Activated T-cell treated with anti-CD3 and anti-CD28 coated beads, Interleukin-2, amount 50 U/mL, for 1 hour (primary cell): Measurements from ENCODE around the gene HNRNPH3.
"Not testable (repeated sequence)": the region's sequence is repeated elsewhere in the genome, so short reads cannot be mapped to it uniquely, and the experiment has no call there.

Experiments used
- DNase-seq: peaks from one replicate; pipeline ENCODE4 v3.0.0-alpha.2; 2020

HNRNPH3 gene, protein sequence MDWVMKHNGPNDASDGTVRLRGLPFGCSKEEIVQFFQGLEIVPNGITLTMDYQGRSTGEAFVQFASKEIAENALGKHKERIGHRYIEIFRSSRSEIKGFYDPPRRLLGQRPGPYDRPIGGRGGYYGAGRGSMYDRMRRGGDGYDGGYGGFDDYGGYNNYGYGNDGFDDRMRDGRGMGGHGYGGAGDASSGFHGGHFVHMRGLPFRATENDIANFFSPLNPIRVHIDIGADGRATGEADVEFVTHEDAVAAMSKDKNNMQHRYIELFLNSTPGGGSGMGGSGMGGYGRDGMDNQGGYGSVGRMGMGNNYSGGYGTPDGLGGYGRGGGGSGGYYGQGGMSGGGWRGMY

DNA sequence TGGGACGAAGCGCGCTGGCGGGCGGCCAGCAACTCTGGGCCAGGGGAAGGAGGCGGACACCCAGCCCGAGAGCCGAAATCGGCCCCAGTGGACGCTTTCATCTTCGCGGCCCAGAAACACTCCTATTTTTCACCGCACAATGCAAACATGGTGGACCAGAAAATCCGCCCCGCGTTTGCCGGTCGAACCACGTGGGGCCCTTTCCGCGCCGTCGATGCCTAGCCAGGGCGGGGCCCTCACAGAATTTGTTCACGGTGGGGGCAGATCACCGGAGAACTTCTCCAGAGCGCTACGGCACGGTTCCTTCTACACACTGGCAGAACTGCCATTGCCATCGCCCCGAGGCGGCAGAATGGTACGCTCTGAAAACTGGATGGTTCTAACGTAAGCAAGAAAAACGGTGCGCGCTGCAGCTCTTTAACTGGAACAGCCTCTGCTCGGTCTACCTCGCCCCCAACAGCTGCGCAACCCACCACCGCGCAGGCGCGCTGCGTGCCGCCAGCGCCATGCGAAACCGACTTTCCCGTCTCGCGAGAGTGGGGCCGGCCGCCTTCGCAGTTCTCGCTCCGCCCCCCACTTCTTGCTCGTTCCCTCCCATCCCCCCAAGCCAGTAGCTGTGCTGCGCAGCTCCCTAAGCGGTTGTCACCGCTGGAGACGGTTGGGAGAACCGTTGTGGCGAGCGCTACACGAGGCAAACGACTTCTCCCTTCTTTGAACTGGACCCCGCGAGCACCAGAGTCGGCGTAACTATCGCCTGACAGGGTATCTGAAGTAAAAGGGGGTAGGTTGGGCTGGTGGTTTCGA, at the start of gene HNRNPH3:
HNRNPH3 (plus strand) TSS at position 610 of the 804 bp plus-strand sequence. CDS start 5,158 bp downstream, outside the sequence.
- DNase-seq: peak; percentile 98

DNA sequence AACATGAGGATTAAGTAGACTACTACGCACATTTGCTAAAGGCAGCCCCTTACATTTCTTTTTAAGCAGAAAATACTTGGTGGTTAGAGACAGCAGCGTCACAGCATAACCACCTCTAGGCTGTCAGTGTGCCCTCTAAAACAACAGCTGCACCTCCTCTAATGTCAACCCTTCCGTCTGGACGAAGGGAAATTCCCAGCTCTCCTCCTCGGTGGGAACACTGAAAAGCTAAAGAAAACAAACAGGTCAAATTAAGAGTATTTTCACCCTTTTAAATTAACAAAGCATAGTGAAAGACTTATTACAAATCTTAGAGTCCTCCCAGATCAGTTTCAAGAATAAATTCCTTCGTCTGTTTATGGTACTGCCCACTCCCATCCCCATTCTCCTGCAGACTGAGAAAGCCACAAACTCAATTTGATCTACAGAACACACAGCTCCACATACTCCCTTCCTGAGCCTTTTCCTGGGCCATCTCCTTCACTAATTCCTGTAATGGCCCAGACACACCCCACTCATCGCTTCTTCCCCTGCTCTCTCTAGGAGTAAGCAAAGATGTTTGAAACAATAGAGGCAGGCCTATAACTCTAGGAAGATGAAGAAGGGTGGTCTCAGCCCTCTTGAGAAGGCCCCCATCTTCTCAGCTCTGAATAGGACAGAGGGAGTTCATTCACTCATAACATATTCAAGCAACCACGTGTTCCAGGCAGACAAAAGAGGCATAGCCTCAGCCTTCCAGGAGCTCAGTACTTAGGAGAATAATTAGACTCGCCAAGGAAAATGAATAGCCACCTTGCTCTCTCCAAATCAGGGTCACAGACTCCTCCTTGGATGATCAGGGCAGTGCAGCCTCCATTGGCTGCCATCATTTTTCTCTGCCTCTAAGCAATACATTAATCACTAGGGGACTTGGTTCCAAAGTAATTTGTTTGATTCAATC, 47.5 kb upstream of the HNRNPH3 start:
- no peak for DNase-seq

DNA sequence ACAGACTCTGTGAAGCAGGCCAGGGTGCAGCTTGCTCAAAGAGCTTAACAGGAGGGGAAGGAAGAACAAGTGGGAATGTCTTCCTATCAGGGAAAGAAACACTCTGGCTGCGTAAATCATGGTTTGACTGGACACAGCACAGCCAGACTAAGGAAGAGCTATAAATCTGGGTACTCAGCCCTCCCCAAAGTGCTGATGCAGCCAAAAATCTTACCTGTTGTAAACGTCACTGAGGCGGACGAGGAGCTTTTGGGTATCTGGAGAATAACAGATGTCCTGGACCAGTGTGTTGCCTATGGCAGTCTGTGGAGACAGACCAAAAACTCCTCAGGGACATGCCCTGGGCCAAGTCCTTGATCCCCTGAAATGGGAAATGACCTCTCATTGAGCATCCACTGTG, 43.1 kb upstream of the HNRNPH3 start:
- no peak for DNase-seq

DNA sequence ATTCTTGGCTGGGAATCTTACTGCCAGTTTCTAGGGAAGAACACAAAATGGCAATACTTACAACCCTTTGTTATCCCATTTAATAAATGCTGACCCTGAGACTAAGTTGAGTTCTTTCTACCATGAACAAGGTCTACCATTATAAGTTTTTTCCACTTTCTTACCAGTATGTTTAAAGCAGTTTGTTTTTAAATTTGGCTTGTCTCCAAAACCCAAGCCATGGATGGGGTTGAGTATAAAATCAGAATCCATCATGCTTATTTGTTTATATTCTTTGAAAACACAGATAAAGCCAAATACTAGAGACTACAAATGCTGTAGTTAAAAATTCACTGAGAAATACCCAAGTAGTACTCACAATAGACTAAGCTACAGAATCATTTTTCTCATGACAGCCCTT, 41.1 kb upstream of the HNRNPH3 start:
- DNase-seq: no peak

DNA sequence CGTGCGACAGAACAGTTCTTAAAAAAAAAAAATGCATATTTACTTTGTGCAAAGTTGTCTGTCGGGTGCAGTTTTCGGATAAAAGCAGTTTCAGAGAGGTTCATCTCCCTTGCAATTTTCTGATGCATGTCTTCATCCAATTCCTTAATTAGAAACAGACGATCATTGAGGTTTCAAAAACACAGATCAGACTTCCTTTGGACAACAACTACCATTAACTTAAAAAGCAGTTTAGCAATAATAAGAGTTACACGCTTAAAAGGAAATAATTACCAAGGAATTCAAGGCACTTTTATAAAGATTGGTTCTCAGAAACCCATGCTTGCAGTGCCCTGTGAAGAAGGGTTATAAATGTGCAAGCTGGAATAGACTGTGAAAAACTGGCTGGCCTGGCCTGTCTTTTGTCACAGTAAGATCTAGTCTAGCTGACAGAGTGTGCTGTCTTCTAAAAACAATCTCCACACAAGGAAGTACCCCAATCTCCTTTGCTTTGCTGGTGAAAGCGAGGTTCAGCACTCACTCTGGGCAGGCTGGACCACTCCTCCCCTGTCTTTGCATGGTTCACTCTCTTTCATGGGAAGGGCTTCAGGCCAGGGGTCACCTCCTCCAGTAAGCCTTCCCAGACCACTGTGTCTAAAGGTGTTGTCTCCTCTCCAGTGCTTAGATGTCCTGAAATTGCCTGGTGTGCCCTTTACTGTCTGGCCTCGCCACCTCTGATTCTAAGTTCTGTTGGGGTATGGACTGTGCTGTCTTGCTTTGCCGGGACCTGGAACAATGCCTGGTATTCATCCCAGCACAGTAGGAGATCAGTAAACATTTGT, 34.8 kb upstream of the HNRNPH3 start:
- no peak for DNase-seq

DNA sequence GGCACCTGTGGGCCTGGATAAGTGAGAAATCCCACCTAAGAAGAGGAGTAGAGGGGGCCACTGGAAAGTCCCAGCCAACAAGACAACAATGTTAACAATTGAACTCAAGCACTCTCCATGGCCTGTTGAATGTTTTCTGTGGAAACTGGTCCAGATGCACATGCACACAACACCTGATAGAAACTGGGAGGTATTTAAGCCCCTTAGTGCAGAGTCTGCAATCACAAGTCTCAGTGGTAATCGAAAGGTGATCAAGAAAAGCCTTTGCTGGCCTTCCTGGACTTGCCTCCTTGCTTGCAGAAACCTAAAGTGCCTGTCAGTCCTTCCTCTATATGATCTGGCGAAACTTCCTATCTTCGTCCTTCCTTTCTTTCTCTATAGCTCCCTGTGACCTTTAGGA, 30.6 kb upstream of the HNRNPH3 start:
- DNase-seq: no peak

DNA sequence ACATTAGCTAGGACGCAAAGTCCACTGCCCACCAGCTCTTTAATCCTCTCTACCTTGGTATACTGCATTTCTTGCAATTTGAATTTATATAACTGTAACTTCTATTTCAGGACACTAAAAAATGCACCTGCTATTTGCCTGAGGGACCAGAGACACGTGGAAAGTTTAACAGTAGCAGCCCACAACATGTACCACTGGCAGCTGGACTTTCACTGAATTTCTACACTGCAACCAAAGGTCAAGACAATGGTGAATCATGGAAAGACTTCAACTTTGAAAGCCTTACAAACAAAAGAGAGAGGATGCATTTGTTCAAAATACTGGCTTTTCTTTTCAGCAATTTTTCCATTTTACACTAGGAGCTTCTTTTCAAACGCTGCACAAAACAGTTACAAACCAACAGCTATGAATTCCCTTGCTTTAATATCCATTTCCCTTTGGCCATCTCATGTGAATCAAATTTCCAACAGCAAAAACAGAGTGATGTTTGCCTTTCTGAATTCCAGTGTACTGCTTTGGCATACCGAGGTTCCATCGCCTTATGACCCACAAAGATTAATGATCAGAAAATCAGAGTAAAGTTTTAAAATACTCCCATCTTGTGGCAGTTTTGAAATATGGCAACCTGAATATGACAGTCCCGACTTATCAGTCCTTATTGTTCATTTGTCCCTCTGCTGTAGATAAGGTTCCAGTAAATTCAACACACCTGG, 29.9 kb upstream of the HNRNPH3 start:
- DNase-seq: no peak

DNA sequence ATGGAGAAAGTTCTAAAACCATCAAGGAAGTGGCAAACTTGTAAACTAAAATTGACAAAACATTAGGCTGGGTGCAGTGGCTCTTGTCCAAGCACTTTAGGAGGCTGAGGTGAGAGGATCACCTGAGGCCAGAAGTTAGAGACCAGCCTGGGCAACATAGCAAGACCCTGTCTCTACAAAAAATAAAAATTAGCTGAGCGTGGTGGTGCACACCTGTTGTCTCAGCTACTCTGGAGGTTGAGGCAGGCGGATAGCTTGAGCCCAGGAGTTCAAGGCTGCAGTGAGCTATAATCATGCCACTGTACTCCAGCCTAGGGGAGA, 29.4 kb upstream of the HNRNPH3 start:
- no peak for DNase-seq

DNA sequence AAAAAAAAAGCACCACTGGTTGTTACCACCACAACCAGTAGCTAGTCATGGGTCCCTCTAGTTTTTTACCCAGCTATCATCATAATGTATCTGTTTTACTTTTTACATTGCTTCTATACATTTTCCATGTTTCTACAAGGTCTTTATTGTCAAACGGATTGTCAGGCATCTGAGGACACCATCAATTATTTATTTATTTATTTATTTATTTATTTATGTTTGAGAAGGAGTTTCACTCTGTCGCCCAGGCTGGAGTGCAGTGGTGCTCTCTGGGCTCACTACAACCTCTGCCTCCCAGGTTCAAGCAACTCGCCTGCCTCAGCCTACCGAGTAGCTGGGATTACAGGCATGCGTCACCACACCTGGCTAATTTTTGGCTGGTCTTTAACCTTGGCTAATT, 29.0 kb upstream of the HNRNPH3 start:
- DNase-seq: no peak

DNA sequence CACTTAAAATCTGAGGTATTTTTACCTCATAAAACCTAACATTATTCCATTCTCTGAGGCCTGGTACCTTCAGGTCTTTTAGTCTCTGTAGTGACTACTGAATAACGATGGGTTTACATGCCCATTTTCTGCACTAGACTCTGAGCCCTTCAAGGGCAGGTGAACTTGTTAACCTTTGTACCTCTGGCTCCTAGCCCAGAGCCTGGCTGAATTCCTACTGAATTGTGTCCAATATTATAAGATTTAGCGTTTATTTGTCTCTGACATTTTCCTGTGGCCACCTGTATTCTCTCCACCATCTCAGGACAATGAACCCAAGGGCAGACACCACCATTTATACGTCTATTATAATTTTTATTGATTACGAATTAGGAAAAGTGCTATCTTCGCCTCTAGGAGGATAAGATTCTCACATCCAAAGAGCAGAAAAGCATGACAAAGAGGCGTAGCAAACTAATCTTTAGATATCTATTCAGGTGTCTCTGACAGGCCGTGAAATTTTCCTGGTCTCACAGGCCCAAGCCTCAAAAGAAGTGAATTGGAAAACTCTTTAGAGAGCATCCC, 27.9 kb upstream of the HNRNPH3 start:
- no peak for DNase-seq

DNA sequence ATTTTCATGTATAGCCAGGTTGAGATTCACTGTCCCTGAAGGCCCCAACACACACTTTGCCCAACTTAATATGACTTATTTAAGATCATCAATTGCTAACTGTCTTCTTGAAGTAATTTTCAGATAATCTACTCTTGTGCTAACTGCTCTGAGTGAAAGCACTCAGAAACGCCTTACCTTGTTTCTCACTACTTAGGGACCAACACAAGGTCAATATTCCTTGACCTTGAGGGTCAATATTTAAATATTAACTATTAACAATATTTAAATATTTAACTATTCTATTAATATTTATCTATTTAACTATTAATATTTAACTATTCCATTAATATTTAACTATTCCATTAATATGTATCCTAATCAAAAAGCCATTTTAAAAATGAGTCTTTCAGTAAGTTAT, 26.0 kb upstream of the HNRNPH3 start:
- no peak for DNase-seq

DNA sequence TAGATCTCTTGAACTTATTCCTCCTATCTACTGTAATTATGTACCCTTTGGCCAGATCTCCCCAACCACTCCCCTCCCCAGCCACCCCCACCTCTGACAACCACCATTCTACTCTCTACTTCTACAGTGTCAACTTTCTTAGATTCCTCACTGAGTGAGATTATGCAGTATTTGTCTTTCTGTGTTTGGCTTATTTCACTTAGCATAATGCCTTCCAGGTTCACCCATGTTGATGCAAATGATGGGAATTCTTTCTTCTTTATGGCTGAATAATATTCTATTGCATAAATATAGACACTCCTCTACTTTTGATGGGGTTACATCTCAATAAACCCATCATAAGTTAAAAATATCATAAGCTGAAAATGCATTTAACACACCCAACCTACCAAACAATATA, 21.3 kb upstream of the HNRNPH3 start:
- DNase-seq: no peak

DNA sequence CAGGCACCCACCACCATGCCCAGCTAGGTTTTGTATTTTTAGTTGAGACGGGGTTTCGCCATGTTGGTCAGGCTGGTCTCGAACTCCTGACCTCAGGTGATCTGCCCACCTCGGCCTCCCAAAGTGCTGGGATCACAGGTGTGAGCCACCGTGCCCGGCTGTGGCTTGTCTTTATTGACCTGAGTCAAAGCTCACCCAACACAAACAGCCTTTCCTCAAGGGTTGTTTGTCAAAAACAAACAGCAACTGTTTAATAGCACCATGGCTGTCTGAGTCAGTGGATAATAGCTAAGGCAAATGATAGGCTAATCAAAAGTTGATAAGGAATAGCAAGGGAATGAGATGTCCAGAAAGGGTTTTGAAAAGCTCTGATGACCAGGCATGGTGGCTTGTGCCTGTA, 16.9 kb upstream of the HNRNPH3 start:
- not testable (repeated sequence) for DNase-seq

DNA sequence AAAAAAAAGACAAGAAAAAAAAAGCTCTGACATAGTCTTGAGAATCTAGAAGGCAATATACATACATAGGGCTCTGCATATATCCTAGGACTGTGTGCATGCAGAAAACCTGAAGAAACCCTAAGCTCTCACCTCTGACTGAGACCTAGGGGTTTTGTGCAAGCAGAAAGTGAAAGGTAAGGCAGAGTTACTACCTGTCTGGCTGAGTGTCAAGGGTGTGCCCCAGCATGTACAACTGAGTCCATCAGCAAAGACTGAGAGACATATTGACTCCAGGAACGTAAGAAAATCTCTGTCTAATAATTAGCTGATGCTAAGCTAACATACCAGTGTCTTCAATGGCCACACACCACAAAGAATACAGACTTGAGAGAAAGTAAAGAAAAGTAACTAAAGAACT, 16.3 kb upstream of the HNRNPH3 start:
- no peak for DNase-seq

DNA sequence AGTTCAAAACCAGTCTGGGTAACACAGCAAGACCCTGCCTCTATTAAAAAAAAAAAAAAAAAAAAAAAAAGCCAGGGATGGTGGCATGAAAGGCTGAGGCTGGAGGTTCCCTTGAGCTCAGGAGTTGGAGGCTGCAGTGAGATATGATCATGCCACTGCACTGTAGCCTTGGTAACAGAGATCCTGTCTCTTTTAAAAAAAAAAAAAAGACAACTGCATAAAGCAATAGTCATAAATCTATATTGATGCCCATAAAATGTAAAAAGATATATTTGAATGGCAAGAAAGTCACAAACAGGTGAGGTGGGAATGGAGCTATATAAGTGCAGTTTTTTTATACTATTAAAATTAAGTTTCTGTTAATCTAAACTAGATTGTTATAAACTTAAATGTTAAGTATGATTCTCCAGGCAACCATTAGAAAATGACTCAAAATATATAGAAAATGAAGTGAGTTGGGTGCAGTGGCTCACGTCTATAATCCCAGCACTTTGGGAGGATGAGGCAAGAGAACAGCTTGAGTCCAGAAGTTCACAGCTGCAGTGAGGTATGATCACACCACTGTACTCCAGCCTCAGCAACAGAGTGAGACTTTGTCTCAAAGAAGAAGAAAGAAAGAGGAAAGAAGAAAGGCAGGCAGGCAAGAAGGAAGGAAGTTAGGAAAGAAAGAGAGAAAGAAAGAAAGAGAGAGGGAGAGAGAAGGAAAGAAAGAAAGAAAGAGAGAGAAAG, 13.4 kb upstream of the HNRNPH3 start:
- DNase-seq: no peak

DNA sequence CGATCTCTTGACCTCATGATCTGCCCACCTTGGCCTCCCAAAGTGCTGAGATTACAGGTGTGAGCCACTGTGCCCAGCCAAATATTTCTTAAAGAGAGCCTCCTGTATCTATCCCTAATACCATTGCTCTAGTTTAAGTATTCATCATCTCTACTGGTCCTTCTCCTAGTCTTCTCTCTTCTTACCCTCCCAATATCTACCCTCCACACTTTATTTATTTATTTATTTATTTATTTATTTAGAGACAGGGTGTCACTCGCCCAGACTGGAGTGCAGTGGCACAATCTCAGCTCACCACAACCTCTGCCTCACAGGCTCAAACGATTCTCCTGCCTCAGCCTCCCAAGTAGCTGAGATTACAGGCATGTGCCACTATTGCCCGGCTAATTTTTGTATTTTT, 7.5 kb upstream of the HNRNPH3 start:
- DNase-seq: not testable (repeated sequence)

DNA sequence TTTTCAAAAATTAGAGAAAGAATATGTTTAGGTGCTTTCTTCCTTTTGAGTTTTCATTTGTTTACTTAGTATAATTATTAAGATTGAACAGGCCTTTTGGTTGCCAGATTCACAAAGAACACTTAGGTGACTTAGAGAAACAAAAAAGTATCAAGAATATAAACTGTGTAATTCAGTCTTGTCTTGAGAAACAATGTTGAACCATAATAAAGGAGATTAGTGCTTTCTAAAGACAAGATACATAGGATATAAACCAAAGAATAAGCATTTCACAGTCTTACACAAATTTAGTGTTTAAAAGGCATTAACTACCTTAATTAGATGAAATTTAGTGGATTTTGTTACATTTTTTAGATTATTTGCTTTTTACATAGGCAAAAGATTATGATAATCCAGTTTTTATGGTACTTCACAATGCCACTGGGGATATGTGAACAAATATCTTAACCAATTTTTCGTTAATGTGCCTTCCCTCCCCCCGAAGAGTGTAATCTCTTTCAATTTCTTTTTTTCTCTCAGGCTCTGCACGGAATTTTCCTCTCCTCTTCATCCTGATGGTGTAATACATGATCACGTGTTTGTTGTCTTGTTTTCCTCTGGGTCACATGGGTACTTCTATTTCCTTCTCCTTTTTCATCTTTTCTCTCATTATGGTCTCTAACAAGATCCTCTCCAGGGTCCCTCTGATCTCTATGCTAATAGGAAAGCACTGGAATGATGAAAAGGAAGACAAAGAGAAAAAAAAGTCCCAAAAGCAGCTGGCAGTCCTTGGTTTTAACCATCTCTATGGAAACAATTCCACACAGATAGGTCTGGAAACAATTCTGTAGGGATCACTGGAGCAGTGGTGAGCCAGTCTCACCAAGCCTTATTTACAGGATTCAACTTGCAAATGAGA, 3.7 kb upstream of the HNRNPH3 start:
- no peak for DNase-seq

DNA sequence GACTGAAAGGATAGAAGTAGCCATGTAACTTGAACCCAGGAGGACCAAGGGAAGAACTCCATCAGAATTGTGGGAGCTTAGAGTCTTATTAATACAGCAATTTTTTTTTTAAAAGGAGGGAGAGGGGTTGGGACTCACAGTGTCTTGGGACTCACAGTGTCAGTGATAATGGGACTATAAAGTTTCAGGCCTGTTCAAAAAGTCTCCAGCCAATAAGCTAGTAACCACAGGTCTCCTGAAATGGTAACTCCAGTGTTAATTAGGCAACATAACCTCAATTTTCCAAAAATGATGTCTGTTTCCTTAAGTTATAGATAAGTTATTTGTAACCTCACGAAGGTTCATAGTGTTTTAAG, 2.4 kb upstream of the HNRNPH3 start:
- DNase-seq: no peak

DNA sequence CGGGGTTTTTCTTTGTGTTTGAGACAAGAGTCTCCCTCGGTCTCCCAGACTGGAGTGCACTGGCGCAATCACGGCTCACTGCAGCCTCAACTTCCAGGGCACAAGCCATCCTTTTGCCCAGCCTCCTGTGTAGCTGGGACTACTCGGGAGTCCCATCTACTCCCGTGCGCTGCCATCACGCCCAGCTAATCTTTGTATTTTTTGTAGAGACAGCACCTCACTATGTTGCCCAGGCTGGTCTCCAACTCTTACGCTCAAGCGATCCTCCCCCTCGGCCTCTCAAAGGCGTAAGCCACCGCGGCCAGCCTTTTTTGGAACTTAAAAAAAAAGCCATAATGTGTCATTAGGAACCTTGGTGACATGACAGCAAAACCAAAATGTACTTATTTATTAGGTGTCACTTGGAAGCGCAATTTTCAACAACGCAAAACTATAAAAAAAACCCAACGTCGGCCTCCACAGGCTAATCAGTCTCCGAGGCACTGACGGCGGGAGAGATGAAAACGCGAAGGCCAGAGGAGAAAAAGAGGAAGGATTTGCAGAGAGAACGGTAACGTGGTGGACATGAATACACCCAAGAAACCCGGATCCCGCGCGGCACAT, 911 bp upstream of the HNRNPH3 start:
- DNase-seq: peak; percentile 40
